ENCODE measurements around the gene BTBD16. TPM values are rescaled to one million over a fixed set of nuclear protein-coding genes. Genes with fewer than 3 reads are reported as not detected.

The BTBD16 gene
- total and polyA plus RNA-seq, 2 of the 13 experiments (the other 11 are each of a cell fraction or from before 2014, with no cell fraction given) = 5.0 to 11.9 TPM

GRCh38 chr10:122255509-122256301, 15.4 kb upstream of the BTBD16 start:
- ChIA-PET POLR2A (no interaction called here), CTCF (ENCODE audit: low intra/inter-chr PET ratio, low total read pairs) (no interaction called here)
- no peak overlapping the region for H3K4me2 ChIP-seq (ENCODE audit: low read depth, low read length)
- H3K4me1 ChIP-seq (ENCODE audit: insufficient read depth, low read length) = peaks cover 6% of the 10 kb centered on the region; the same call in 1 of the 2 replicates
- ATAC-seq = no peak
- H3K4me3 ChIP-seq (replicated peaks in 1 of 3; ENCODE audit: insufficient read depth in 1 of 3, low read depth in 2 of 3, low read length in 3 of 3) = no peak overlapping the region
- no peak overlapping the region for H2AFZ ChIP-seq (ENCODE audit: low read length)
- 96% methylated on average over 13 of the region's 14 CpGs for WGBS (ENCODE audit: low lambda C conversion rate)
- H3K9me3 ChIP-seq (ENCODE audit: low read length) = no peaks in the 10 kb centered on the region
- H3K27me3 ChIP-seq (ENCODE audit: control insufficient read depth in 1 of 2, insufficient read depth in 2 of 2, low read length in 2 of 2) = no peaks in the 10 kb centered on the region; a peak in 1 of 5 replicates
- FAIRE-seq = no peak
- H4K20me1 ChIP-seq (ENCODE audit: insufficient read depth, low read length) = no peaks in the 10 kb centered on the region
- in situ Hi-C loops (cut with HindIII; ENCODE audit: extremely low pct_ligation_motif_present, low pct_unique_long_range_greater_than_20kb) = no loop called here
- intact Hi-C loops (cut with micrococcal nuclease; ENCODE audit: unreplicated experiment) = no loop called here
- H3K27ac ChIP-seq (ENCODE audit: extremely low read length, insufficient read depth, low read length) = no peak overlapping the region
- H3K79me2 ChIP-seq (ENCODE audit: insufficient read depth, low read length) = no peaks in the 10 kb centered on the region
- no peak for TF ChIP-seq TBX2 (CRISPR knock-in tag; IDR thresholded peaks at IDR 0.05; ENCODE audit: borderline replicate concordance)
- TF ChIP-seq PHF21A (CRISPR knock-in tag; IDR thresholded peaks at IDR 0.05) = no peak
- TF ChIP-seq ZSCAN30 (CRISPR knock-in tag; IDR thresholded peaks at IDR 0.05) = no peak
- TF ChIP-seq, protein P1, sequence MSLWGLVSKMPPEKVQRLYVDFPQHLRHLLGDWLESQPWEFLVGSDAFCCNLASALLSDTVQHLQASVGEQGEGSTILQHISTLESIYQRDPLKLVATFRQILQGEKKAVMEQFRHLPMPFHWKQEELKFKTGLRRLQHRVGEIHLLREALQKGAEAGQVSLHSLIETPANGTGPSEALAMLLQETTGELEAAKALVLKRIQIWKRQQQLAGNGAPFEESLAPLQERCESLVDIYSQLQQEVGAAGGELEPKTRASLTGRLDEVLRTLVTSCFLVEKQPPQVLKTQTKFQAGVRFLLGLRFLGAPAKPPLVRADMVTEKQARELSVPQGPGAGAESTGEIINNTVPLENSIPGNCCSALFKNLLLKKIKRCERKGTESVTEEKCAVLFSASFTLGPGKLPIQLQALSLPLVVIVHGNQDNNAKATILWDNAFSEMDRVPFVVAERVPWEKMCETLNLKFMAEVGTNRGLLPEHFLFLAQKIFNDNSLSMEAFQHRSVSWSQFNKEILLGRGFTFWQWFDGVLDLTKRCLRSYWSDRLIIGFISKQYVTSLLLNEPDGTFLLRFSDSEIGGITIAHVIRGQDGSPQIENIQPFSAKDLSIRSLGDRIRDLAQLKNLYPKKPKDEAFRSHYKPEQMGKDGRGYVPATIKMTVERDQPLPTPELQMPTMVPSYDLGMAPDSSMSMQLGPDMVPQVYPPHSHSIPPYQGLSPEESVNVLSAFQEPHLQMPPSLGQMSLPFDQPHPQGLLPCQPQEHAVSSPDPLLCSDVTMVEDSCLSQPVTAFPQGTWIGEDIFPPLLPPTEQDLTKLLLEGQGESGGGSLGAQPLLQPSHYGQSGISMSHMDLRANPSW (CRISPR knock-in tag; IDR thresholded peaks at IDR 0.05; ENCODE audit: borderline replicate concordance) = no peak
- no peak for TF ChIP-seq KDM1A (CRISPR knock-in tag; IDR thresholded peaks at IDR 0.05)
- no peak for TF ChIP-seq ZNF691 (CRISPR knock-in tag; IDR thresholded peaks at IDR 0.05; ENCODE audit: borderline replicate concordance, low read depth)
- TF ChIP-seq PBX2 (CRISPR knock-in tag; IDR thresholded peaks at IDR 0.05) = no peak
- no peak for TF ChIP-seq ZNF788 (CRISPR knock-in tag; IDR thresholded peaks at IDR 0.05; ENCODE audit: borderline replicate concordance)
- TF ChIP-seq CHCHD3 (CRISPR knock-in tag; IDR thresholded peaks at IDR 0.05) = no peak
- no peak for TF ChIP-seq NFIC (IDR thresholded peaks at IDR 0.05; ENCODE audit: low read length)
- TF ChIP-seq, protein P2, sequence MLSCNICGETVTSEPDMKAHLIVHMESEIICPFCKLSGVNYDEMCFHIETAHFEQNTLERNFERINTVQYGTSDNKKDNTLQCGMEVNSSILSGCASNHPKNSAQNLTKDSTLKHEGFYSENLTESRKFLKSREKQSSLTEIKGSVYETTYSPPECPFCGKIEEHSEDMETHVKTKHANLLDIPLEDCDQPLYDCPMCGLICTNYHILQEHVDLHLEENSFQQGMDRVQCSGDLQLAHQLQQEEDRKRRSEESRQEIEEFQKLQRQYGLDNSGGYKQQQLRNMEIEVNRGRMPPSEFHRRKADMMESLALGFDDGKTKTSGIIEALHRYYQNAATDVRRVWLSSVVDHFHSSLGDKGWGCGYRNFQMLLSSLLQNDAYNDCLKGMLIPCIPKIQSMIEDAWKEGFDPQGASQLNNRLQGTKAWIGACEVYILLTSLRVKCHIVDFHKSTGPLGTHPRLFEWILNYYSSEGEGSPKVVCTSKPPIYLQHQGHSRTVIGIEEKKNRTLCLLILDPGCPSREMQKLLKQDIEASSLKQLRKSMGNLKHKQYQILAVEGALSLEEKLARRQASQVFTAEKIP (CRISPR knock-in tag; IDR thresholded peaks at IDR 0.05; ENCODE audit: borderline replicate concordance) = no peak
- TF ChIP-seq MEIS1 (CRISPR knock-in tag; IDR thresholded peaks at IDR 0.05; ENCODE audit: borderline replicate concordance) = no peak
- no peak for TF ChIP-seq ZSCAN12 (CRISPR knock-in tag; IDR thresholded peaks at IDR 0.05)
- no peak for TF ChIP-seq TEAD3 (CRISPR knock-in tag; optimal IDR thresholded peaks at IDR 0.05; ENCODE audit: borderline replicate concordance)
- no peak for TF ChIP-seq KLF11 (CRISPR knock-in tag; IDR thresholded peaks at IDR 0.05)
- TF ChIP-seq ELF4 (CRISPR knock-in tag; IDR thresholded peaks at IDR 0.05; ENCODE audit: borderline replicate concordance) = no peak
- TF ChIP-seq IKZF5 (CRISPR knock-in tag; IDR thresholded peaks at IDR 0.05) = no peak
- no peak overlapping the region for H3K9ac ChIP-seq (ENCODE audit: insufficient read depth, low read depth, low read length)
- no peak for DNase-seq (ENCODE audit: low spot score)
- BruUV-seq (replicated peaks) = no TSS peak
- peaks cover 4 to 12% of the 10 kb centered on the region in 2 experiments; a peak in 4 of 5 replicates for H3K36me3 ChIP-seq (replicated peaks in 1 of 2; ENCODE audit: control insufficient read depth in 1 of 2, insufficient read depth in 2 of 2, low read length in 2 of 2)

All from HepG2 (cell line).